Activated CD4-positive, alpha-beta T cell treated with anti-CD3 and anti-CD28 coated beads, Interleukin-10, Interleukin-2, amounts not matched to agents 100 ng/mL and 50 ng/mL, durations not matched to agents 16 hours and 8 hours (primary cell): ENCODE measurements around the gene RASD2.

Source experiments
- DNase-seq: peaks from one replicate; pipeline ENCODE4 v3.0.0-alpha.2; 2020

The RASD2 gene

GRCh38 chr22:35587447-35587870, 46.8 kb downstream of the RASD2 start:
- DNase-seq, result no peak

GRCh38 chr22:35587896-35588295, 47.3 kb downstream of the RASD2 start:
- DNase-seq, result no peak

- no peak for DNase-seq
Observed at GRCh38 chr22:35589071-35589755, 48.6 kb downstream of the RASD2 start.

- no peak for DNase-seq
Observed at GRCh38 chr22:35589756-35590093, 49.1 kb downstream of the RASD2 start.

GRCh38 chr22:35590634-35591295, 50.1 kb downstream of the RASD2 start:
- DNase-seq, result no peak

GRCh38 chr22:35591714-35592417, 51.2 kb downstream of the RASD2 start:
- no peak for DNase-seq

- no peak for DNase-seq
Observed at GRCh38 chr22:35592418-35592967, 51.9 kb downstream of the RASD2 start.

- no peak for DNase-seq
Observed at GRCh38 chr22:35593071-35593890, 52.6 kb downstream of the RASD2 start.

- DNase-seq, result no peak
Observed at GRCh38 chr22:35593891-35594470, 53.4 kb downstream of the RASD2 start.

GRCh38 chr22:35594686-35595085, 54.1 kb downstream of the RASD2 start:
- no peak for DNase-seq

- no peak for DNase-seq
Observed at GRCh38 chr22:35596821-35597220, 56.2 kb downstream of the RASD2 start.

GRCh38 chr22:35597692-35598395, 57.2 kb downstream of the RASD2 start:
- no peak for DNase-seq

- no peak for DNase-seq
Observed at GRCh38 chr22:35598396-35598710, 57.7 kb downstream of the RASD2 start.

- no peak for DNase-seq
Observed at GRCh38 chr22:35599364-35599763, 58.7 kb downstream of the RASD2 start.

- no peak for DNase-seq
Observed at GRCh38 chr22:35600476-35600875, 59.8 kb downstream of the RASD2 start.

- DNase-seq, result no peak
Observed at GRCh38 chr22:35601013-35601580, 60.5 kb downstream of the RASD2 start.

- DNase-seq, result peak; percentile 18
Observed at GRCh38 chr22:35601743-35602615, 61.3 kb downstream of the RASD2 start.
